Lung (tissue), 12 donors: ENCODE measurements around the gene SRRM3. TPM values are rescaled to one million over a fixed set of nuclear protein-coding genes. Genes with fewer than 3 reads are reported as not detected.
"Not testable (repeated sequence)": the region's sequence is repeated elsewhere in the genome, so short reads cannot be mapped to it uniquely, and the experiment has no call there.

ENCODE experiments used
- ATAC-seq: fragments of 200-7000 bp; cut with Tn5 transposase; one replicate; pipeline ENCODE4 v1.9.1; 2020; ENCODE audit warnings: moderate number of reproducible peaks; ENCODE audit not compliant: insufficient read depth, low FRiP score
- DNase-seq, 3 donors: peaks; one replicate each; pipeline ENCODE4 v3.0.0-alpha.2; 2013 to 2017
- H3K27ac ChIP-seq, 2 donors: one replicate each; pipeline ENCODE4 v1.5.1; 2013; ENCODE audit warnings: mild to moderate bottlenecking in 2 of 2, moderate library complexity in 2 of 2, control low read depth in 1 of 2, inconsistent platforms in 1 of 2, low read depth in 1 of 2, low read length in 1 of 2
- H3K27me3 ChIP-seq, 3 donors: one replicate each; pipeline ENCODE4 v1.5.1; 2013; ENCODE audit warnings: low read length in 2 of 3; ENCODE audit not compliant: control insufficient read depth in 3 of 3, insufficient read depth in 3 of 3
- H3K36me3 ChIP-seq, 4 donors: one replicate each; pipeline ENCODE4 v1.5.1; 2013; ENCODE audit warnings: low read length in 4 of 4, mild to moderate bottlenecking in 1 of 4, moderate library complexity in 1 of 4; ENCODE audit not compliant: control insufficient read depth in 4 of 4, insufficient read depth in 4 of 4
- H3K4me1 ChIP-seq, 5 donors: one replicate each; pipeline ENCODE4 v1.5.1; 2013; ENCODE audit warnings: low read length in 5 of 5, mild to moderate bottlenecking in 2 of 5, moderate library complexity in 1 of 5; ENCODE audit not compliant: control insufficient read depth in 5 of 5, insufficient read depth in 5 of 5
- H3K4me3 ChIP-seq: one replicate; pipeline ENCODE4 v1.5.1; 2013; ENCODE audit warnings: mild to moderate bottlenecking, control low read depth, moderate library complexity
- H3K9ac ChIP-seq, 2 donors: one replicate each; pipeline ENCODE4 v1.5.1; 2013; ENCODE audit warnings: low read length in 2 of 2, control low read depth in 1 of 2; ENCODE audit not compliant: insufficient read depth in 1 of 2
- H3K9me3 ChIP-seq, 4 donors: one replicate each; pipeline ENCODE4 v1.5.1; 2013; ENCODE audit warnings: low read length in 3 of 4, mild to moderate bottlenecking in 1 of 4, moderate library complexity in 1 of 4; ENCODE audit not compliant: control insufficient read depth in 4 of 4, insufficient read depth in 3 of 4
- CTCF ChIP-seq: IDR thresholded peaks from 2 replicates; pipeline ENCODE4 v1.5.1; 2012; ENCODE audit warnings: mild to moderate bottlenecking; ENCODE audit errors: control extremely low read depth, extremely low read depth
- WGBS, 2 donors: extraction: QIAGEN DNeasy Blood & Tissue Kit; methylation state at CpG; one replicate each; pipeline ENCODE4 v1.1.7; 2013; 5-methylcytosine and 5-hydroxymethylcytosine counted together
- polyA plus RNA-seq, 2 donors: library from polyadenylated mRNA; stranded (reverse); fragments of 200-250 nt; gene quantifications; one replicate each; pipeline ENCODE4 v1.2.1, GENCODE V29; 2013
- total RNA-seq, 2 donors: library from RNA; depleted of rRNA in 1 of 2; stranded (reverse); fragments of >200 nt in 1 of 2; gene quantifications; one replicate each; pipeline ENCODE4 v1.2.1, GENCODE V29; 2014 to 2021
- donor health status: control.
- donor health status: control.
- donor health status: Bipolar disorder and iron deficiency.
- donor health status: healthy.
- donor health status: DM: yes; HTN: yes; CAD: no.

Gene SRRM3
- total and polyA plus RNA-seq, 4 donors, result 0.14 to 0.83 (median 0.63) TPM

- H3K27me3 ChIP-seq, H3K4me1 ChIP-seq, DNase-seq, H3K4me3 ChIP-seq, H3K27ac ChIP-seq, H3K36me3 ChIP-seq, H3K9ac ChIP-seq, H3K9me3 ChIP-seq, ATAC-seq: not testable (repeated sequence)
- WGBS, 2 donors, result 89 to 97% methylated on average over 10 of the region's 10 CpGs
These were observed 43.3 kb upstream of the SRRM3 start for GRCh38 chr7:76158416-76158815.

GRCh38 chr7:76162416-76163170 is 39.1 kb upstream of the SRRM3 start:
- H3K27me3 ChIP-seq, H3K9me3 ChIP-seq, H3K4me1 ChIP-seq, H3K27ac ChIP-seq, H3K9ac ChIP-seq, ATAC-seq, DNase-seq, H3K36me3 ChIP-seq, H3K4me3 ChIP-seq: not testable (repeated sequence)
- 87 to 93% methylated on average over 10 of the region's 10 CpGs for WGBS, 2 donors

- H3K4me1 ChIP-seq, H3K27me3 ChIP-seq, H3K9me3 ChIP-seq, H3K4me3 ChIP-seq, ATAC-seq, H3K36me3 ChIP-seq, H3K9ac ChIP-seq, DNase-seq, H3K27ac ChIP-seq: not testable (repeated sequence)
- 49 to 62% methylated on average over 8 of the region's 8 CpGs for WGBS, 2 donors
These were observed 37.9 kb upstream of the SRRM3 start for GRCh38 chr7:76163812-76164211.

GRCh38 chr7:76165106-76165972 is 36.4 kb upstream of the SRRM3 start:
- 97 to 99% methylated on average over 19 of the region's 19 CpGs for WGBS, 2 donors
- no peaks in the 10 kb centered on the region for H3K36me3 ChIP-seq
- H3K27me3 ChIP-seq, result no peaks in the 10 kb centered on the region
- H3K4me3 ChIP-seq, result no peak overlapping the region
- H3K9me3 ChIP-seq, result no peaks in the 10 kb centered on the region
- no peak overlapping the region for H3K9ac ChIP-seq
- no peak for TF ChIP-seq CTCF
- no peak for ATAC-seq
- peaks cover 0 to 3% (median 0%) of the 10 kb centered on the region in 5 donors for H3K4me1 ChIP-seq
- no peak for DNase-seq
- no peak overlapping the region for H3K27ac ChIP-seq

GRCh38 chr7:76165973-76166403 is 35.7 kb upstream of the SRRM3 start:
- Histone ChIP-seq H3K9ac (peak overlapping the region; percentile 42 to 65), H3K9me3 (no peaks in the 10 kb centered on the region), H3K27me3 (no peaks in the 10 kb centered on the region), H3K4me3 (no peak overlapping the region), H3K27ac (peak overlapping the region; percentile 64 to 98), H3K36me3 (no peaks in the 10 kb centered on the region), H3K4me1 (peaks cover 0 to 3% (median 0%) of the 10 kb centered on the region in 5 donors)
- TF ChIP-seq CTCF, result no peak
- DNase-seq, result no peak
- WGBS, 2 donors, result 87 to 92% methylated on average over 15 of the region's 15 CpGs
- no peak for ATAC-seq
